ENCODE measurements around the gene TRIM33. TPM values are rescaled to one million over a fixed set of nuclear protein-coding genes. Genes with fewer than 3 reads are reported as not detected.

Gene TRIM33
- polyA plus RNA-seq, 1 of the 3 experiments (the other 2 are of a cell fraction): 6.3 TPM

DNA sequence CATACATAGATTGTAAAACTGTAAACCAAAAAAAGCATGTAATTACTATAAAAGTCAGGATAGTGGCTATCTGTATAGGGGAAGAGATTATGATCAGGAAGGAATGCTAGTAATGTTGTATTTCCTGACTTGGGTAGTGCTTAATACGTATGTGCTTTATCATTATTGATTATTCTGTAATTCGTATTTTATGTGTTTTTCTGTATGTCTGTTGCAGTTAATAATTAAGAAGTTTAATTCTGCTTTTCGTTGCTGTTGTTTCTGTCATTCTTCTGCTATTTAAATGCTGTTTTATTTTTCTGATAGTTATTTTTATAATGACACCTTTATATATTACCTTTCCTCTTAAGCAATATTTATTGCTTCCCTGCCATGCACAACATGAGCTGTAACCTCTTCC, 29.3 kb upstream of the TRIM33 start:
- 14% methylated on average over 3 of the region's 3 CpGs for WGBS (ENCODE audit: low lambda C conversion rate)
- H3K27me3 ChIP-seq (ENCODE audit: insufficient read depth): no peaks in the 10 kb centered on the region
- POLR2A ChIA-PET: no interaction called here

GRCh38 chr1:114536043-114536442, 25.0 kb upstream of the TRIM33 start:
- Histone ChIP-seq H3K36me3 (replicated peaks in 1 of 2; ENCODE audit: control insufficient read depth in 1 of 2, insufficient read depth in 2 of 2, low read length in 1 of 2) (no peaks in the 10 kb centered on the region), H3F3A (replicated peaks; ENCODE audit: insufficient read depth) (no peaks in the 10 kb centered on the region), H3K79me2 (ENCODE audit: insufficient read depth) (no peaks in the 10 kb centered on the region), H3K27ac (ENCODE audit: low read depth in 2 of 2, low read length in 1 of 2) (no peak overlapping the region), H3K9ac (no peak overlapping the region), H3K4me3 (ENCODE audit: low read depth in 2 of 2, low read length in 1 of 2) (no peak overlapping the region), H4K20me1 (ENCODE audit: insufficient read depth) (no peaks in the 10 kb centered on the region), H3K9me3 (no peaks in the 10 kb centered on the region), H3K4me1 (ENCODE audit: control insufficient read depth in 1 of 2, insufficient read depth in 2 of 2, low read depth in 1 of 2, low read length in 1 of 2) (no peaks in the 10 kb centered on the region), H3K27me3 (ENCODE audit: insufficient read depth) (no peaks in the 10 kb centered on the region), H2AFZ (ENCODE audit: low read depth) (no peak overlapping the region), H3K4me2 (no peak overlapping the region), H3K9me2 (no peaks in the 10 kb centered on the region)
- DNase-seq: no peak
- POLR2A ChIA-PET: no interaction called here
- CTCF ChIA-PET: no interaction called here
- 33% methylated on average over 4 of the region's 7 CpGs for WGBS (ENCODE audit: low lambda C conversion rate)
- no peak for TF ChIP-seq PBX3 (IDR thresholded peaks at IDR 0.05)
- TF ChIP-seq EP300 (IDR thresholded peaks at IDR 0.05; ENCODE audit: borderline replicate concordance in 1 of 2, low read depth in 1 of 2, low read length in 1 of 2): no peak
- no peak for TF ChIP-seq FOSL2 (IDR thresholded peaks at IDR 0.05; ENCODE audit: borderline replicate concordance, low read depth)
- TF ChIP-seq NRF1 (IDR thresholded peaks at IDR 0.05; ENCODE audit: low read depth, low read length): no peak
- TF ChIP-seq USF1 (IDR thresholded peaks at IDR 0.05; ENCODE audit: borderline replicate concordance, low read depth): no peak
- no peak for TF ChIP-seq TEAD4 (IDR thresholded peaks at IDR 0.05; ENCODE audit: borderline replicate concordance, insufficient read depth)
- TF ChIP-seq SIN3A (IDR thresholded peaks at IDR 0.05; ENCODE audit: borderline replicate concordance, low read depth, low read length): no peak
- TF ChIP-seq CHD2 (IDR thresholded peaks at IDR 0.05; ENCODE audit: low read length, partially characterized antibody): no peak
- no peak for TF ChIP-seq USF2 (IDR thresholded peaks at IDR 0.05; ENCODE audit: borderline replicate concordance, low read depth, low read length)
- TF ChIP-seq ELF1 (IDR thresholded peaks at IDR 0.05): no peak
- TF ChIP-seq, protein P1, sequence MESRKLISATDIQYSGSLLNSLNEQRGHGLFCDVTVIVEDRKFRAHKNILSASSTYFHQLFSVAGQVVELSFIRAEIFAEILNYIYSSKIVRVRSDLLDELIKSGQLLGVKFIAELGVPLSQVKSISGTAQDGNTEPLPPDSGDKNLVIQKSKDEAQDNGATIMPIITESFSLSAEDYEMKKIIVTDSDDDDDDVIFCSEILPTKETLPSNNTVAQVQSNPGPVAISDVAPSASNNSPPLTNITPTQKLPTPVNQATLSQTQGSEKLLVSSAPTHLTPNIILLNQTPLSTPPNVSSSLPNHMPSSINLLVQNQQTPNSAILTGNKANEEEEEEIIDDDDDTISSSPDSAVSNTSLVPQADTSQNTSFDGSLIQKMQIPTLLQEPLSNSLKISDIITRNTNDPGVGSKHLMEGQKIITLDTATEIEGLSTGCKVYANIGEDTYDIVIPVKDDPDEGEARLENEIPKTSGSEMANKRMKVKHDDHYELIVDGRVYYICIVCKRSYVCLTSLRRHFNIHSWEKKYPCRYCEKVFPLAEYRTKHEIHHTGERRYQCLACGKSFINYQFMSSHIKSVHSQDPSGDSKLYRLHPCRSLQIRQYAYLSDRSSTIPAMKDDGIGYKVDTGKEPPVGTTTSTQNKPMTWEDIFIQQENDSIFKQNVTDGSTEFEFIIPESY (IDR thresholded peaks at IDR 0.05; ENCODE audit: borderline replicate concordance, low read depth): no peak
- TF ChIP-seq TAF1 (IDR thresholded peaks at IDR 0.05; ENCODE audit: borderline replicate concordance, low read depth, low read length): no peak
- TF ChIP-seq, protein P2, sequence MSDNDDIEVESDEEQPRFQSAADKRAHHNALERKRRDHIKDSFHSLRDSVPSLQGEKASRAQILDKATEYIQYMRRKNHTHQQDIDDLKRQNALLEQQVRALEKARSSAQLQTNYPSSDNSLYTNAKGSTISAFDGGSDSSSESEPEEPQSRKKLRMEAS (IDR thresholded peaks at IDR 0.05; ENCODE audit: low read depth): no peak
- no peak for TF ChIP-seq GATA2 (CRISPR knock-in tag; IDR thresholded peaks at IDR 0.05)
- no peak for TF ChIP-seq MEF2A (IDR thresholded peaks at IDR 0.05; ENCODE audit: borderline replicate concordance, low read depth)
- no peak for TF ChIP-seq POLR2AphosphoS5 (IDR thresholded peaks at IDR 0.05; ENCODE audit: low read depth, low read length)

More for the DNA sequence above, 29.3 kb upstream of the TRIM33 start:
- no peaks in the 10 kb centered on the region for H3K9me2 ChIP-seq
- H3F3A ChIP-seq (replicated peaks; ENCODE audit: insufficient read depth): no peaks in the 10 kb centered on the region
- no peak overlapping the region for H3K9ac ChIP-seq
- H3K4me1 ChIP-seq (ENCODE audit: control insufficient read depth in 1 of 2, insufficient read depth in 2 of 2, low read depth in 1 of 2, low read length in 1 of 2): no peaks in the 10 kb centered on the region
- TF ChIP-seq TEAD4 (IDR thresholded peaks at IDR 0.05; ENCODE audit: borderline replicate concordance, insufficient read depth): no peak
- no peak for TF ChIP-seq PBX3 (IDR thresholded peaks at IDR 0.05)
- H3K27ac ChIP-seq (ENCODE audit: low read depth in 2 of 2, low read length in 1 of 2): no peak overlapping the region
- H3K36me3 ChIP-seq (replicated peaks in 1 of 2; ENCODE audit: control insufficient read depth in 1 of 2, insufficient read depth in 2 of 2, low read length in 1 of 2): no peaks in the 10 kb centered on the region
- H3K9me3 ChIP-seq: no peaks in the 10 kb centered on the region
- H3K4me3 ChIP-seq (ENCODE audit: low read depth in 2 of 2, low read length in 1 of 2): no peak overlapping the region
- 0 out of 2 replicates have a peak overlapping the region, but pooled peaks have one; percentile 22 for H2AFZ ChIP-seq (ENCODE audit: low read depth)
- H3K4me2 ChIP-seq: no peak overlapping the region
- DNase-seq: no peak
- no peaks in the 10 kb centered on the region for H4K20me1 ChIP-seq (ENCODE audit: insufficient read depth)
- CTCF ChIA-PET: no interaction called here
- H3K79me2 ChIP-seq (ENCODE audit: insufficient read depth): no peaks in the 10 kb centered on the region
